Natural killer cell (primary cell): ENCODE measurements around the gene SYVN1. TPM values are rescaled to one million over a fixed set of nuclear protein-coding genes. Genes with fewer than 3 reads are reported as not detected.
A peak's percentile ranks its signal among the peaks of the same experiment; 100 is the strongest.

Experiments
- ATAC-seq, 3 donors: fragments of 150-1000 bp in 2 of 3; fragments of 200-7000 bp in 1 of 3; cut with Tn5 transposase; 1 replicate in 1 of 3; 2 replicates in 2 of 3; pipeline ENCODE4 v1.10.0; 2021; ENCODE audit warnings: mild to moderate bottlenecking in 2 of 3, moderate library complexity in 2 of 3
- DNase-seq, 2 donors: peaks; one replicate each; pipeline versions ENCODE4 v3.0.0 to v3.0.0-alpha.2; 2013 to 2021; ENCODE audit warnings: mixed read lengths in 1 of 2
- H3K27ac ChIP-seq: one replicate; pipeline ENCODE4 v1.5.1; 2013; ENCODE audit warnings: mild to moderate bottlenecking, low read length
- H3K27me3 ChIP-seq: one replicate; pipeline ENCODE4 v1.6.1; 2013; ENCODE audit warnings: low read length; ENCODE audit not compliant: control insufficient read depth, insufficient read depth
- H3K36me3 ChIP-seq: one replicate; pipeline ENCODE4 v1.6.1; 2013; ENCODE audit warnings: low read length; ENCODE audit not compliant: control insufficient read depth, insufficient read depth
- H3K4me1 ChIP-seq: one replicate; pipeline ENCODE4 v1.6.1; 2013; ENCODE audit warnings: low read length; ENCODE audit not compliant: control insufficient read depth, insufficient read depth
- H3K4me3 ChIP-seq: one replicate; pipeline ENCODE4 v1.5.1; 2013; ENCODE audit warnings: low read length
- H3K9me3 ChIP-seq: one replicate; pipeline ENCODE4 v1.6.1; 2013; ENCODE audit warnings: low read length; ENCODE audit not compliant: control insufficient read depth, insufficient read depth
- H3K27ac Mint-ChIP-seq, 2 donors: one replicate each; pipeline ENCODE4 v1.8.0; 2022; ENCODE audit warnings: mild to moderate bottlenecking in 2 of 2, mixed read lengths in 2 of 2, moderate library complexity in 1 of 2
- H3K27me3 Mint-ChIP-seq, 2 donors: one replicate each; pipeline ENCODE4 v1.8.0; 2022; ENCODE audit warnings: low read depth in 2 of 2, mixed read lengths in 2 of 2
- H3K36me3 Mint-ChIP-seq: one replicate; pipeline ENCODE4 v1.8.0; 2022; ENCODE audit warnings: mixed read lengths
- H3K4me1 Mint-ChIP-seq, 2 donors: one replicate each; pipeline ENCODE4 v1.8.0; 2022; ENCODE audit warnings: mixed read lengths in 2 of 2
- H3K4me3 Mint-ChIP-seq: one replicate; pipeline ENCODE4 v1.8.0; 2022; ENCODE audit warnings: mild to moderate bottlenecking, moderate library complexity, mixed read lengths
- H3K9me3 Mint-ChIP-seq, 2 donors: one replicate each; pipeline ENCODE4 v1.8.0; 2022; ENCODE audit warnings: mixed read lengths in 2 of 2
- CTCF ChIP-seq: fragments of 200-600 bp; IDR thresholded peaks from one replicate; pipeline ENCODE4 v1.8.0; 2022; ENCODE audit warnings: antibody characterized with exemption
- WGBS: methylation state at CpG from one replicate; pipeline ENCODE4 v1.1.7; 2013; ENCODE audit warnings: missing lambda C conversion rate; ENCODE audit not compliant: insufficient coverage; 5-methylcytosine and 5-hydroxymethylcytosine counted together
- intact Hi-C: fragments of 100-400 bp; cut with micrococcal nuclease; formaldehyde crosslinking; loops from one replicate; pipeline ENCODE4 v1.14.2; 2022
- total RNA-seq, 4 donors: library from RNA; stranded (reverse); fragments of 120-200 nt in 1 of 4; gene quantifications; one replicate each; pipeline versions ENCODE4 v1.2.3 to v1.2.4, GENCODE V29; 2013 to 2022

SYVN1 gene
- total RNA-seq, 3 donors from 2014 or later (not counting 1 experiment from before 2014, with no cell fraction given): 72.9 to 109 (median 90.2) TPM

- H3K9me3 ChIP-seq: no peaks in the 10 kb centered on the region
- 54% methylated on average over 23 of the region's 23 CpGs for WGBS
- peak overlapping the region; percentile 81 for H3K4me3 ChIP-seq
- DNase-seq (no peak), ATAC-seq (peak in 1 of 3 donors; percentile 15)
- H3K4me3 Mint-ChIP-seq: peak overlapping the region; percentile 94
- no peaks in the 10 kb centered on the region for H3K27me3 Mint-ChIP-seq
- H3K27ac Mint-ChIP-seq: peak overlapping the region; percentile 98 to 100
- intact Hi-C loops: loop anchor here (1.0 to 10.0 kb wide), 4 partner anchors 12 to 1260 kb away; partner anchors contain the start of genes B4GAT1, BRMS1, FAU and MRPL49
- H3K4me1 ChIP-seq: peaks cover 16% of the 10 kb centered on the region
- peaks cover 36% of the 10 kb centered on the region for H3K36me3 ChIP-seq
- no peaks in the 10 kb centered on the region for H3K27me3 ChIP-seq
- no peaks in the 10 kb centered on the region for H3K9me3 Mint-ChIP-seq
- peaks cover 7% of the 10 kb centered on the region for H3K36me3 Mint-ChIP-seq
- TF ChIP-seq CTCF: no peak
- peaks cover 27 to 31% of the 10 kb centered on the region in 2 donors for H3K4me1 Mint-ChIP-seq
- peak overlapping the region; percentile 96 for H3K27ac ChIP-seq
These were observed 49.5 kb downstream of the SYVN1 start for GRCh38 chr11:65084598-65085375.

- Mint-ChIP-seq H3K27ac (peak within 1 kb of the TSS; percentile 98 to 100), H3K27me3 (no peaks in the 10 kb centered on the region), H3K4me1 (peaks cover 27 to 31% of the 10 kb centered on the region in 2 donors), H3K9me3 (no peaks in the 10 kb centered on the region), H3K4me3 (peak within 1 kb of the TSS; percentile 94), H3K36me3 (peaks cover 6% of the 10 kb centered on the region)
- ATAC-seq (peak; percentile 90 to 93 (median 92)), DNase-seq (peak; percentile 98 to 99)
- under 1% methylated on average over 79 of the region's 79 CpGs for WGBS
- no peaks in the 10 kb centered on the region for H3K9me3 ChIP-seq
- intact Hi-C loops: loop anchor here (1.0 to 10.0 kb wide), 4 partner anchors 12 to 1261 kb away; partner anchors contain the start of genes B4GAT1, BRMS1, FAU and MRPL49
- TF ChIP-seq CTCF: no peak
- H3K36me3 ChIP-seq: peaks cover 29% of the 10 kb centered on the region
- H3K4me1 ChIP-seq: peaks cover 16% of the 10 kb centered on the region
- H3K27me3 ChIP-seq: no peaks in the 10 kb centered on the region
- H3K4me3 ChIP-seq: peak within 1 kb of the TSS; percentile 81
- peak within 1 kb of the TSS; percentile 96 for H3K27ac ChIP-seq
These were observed 50.3 kb downstream of the SYVN1 start, which contains the start of the genes CDCA5 and ZFPL1 for GRCh38 chr11:65083834-65084597. TSS of gene CDCA5 (minus strand) at chr11:65084040. CDS start at chr11:65083978, 62 bp downstream. TSS of gene ZFPL1 (plus strand) at chr11:65084222. CDS start at chr11:65084699, 477 bp downstream.

GRCh38 chr11:65083134-65083833 lies 51.0 kb downstream of the SYVN1 start:
- peaks cover 16% of the 10 kb centered on the region for H3K4me1 ChIP-seq
- DNase-seq (no peak), ATAC-seq (no peak)
- H3K36me3 ChIP-seq: peaks cover 23% of the 10 kb centered on the region
- no peaks in the 10 kb centered on the region for H3K36me3 Mint-ChIP-seq
- intact Hi-C loops: loop anchor here (10.0 kb wide), 1 partner anchor 1262 kb away; the partner anchor contains the start of genes B4GAT1 and BRMS1
- 9% methylated on average over 13 of the region's 13 CpGs for WGBS
- no peaks in the 10 kb centered on the region for H3K27me3 Mint-ChIP-seq
- H3K27ac Mint-ChIP-seq: peak overlapping the region; percentile 98 to 100
- H3K4me3 ChIP-seq: peak overlapping the region; percentile 81
- no peaks in the 10 kb centered on the region for H3K27me3 ChIP-seq
- no peak for TF ChIP-seq CTCF
- H3K9me3 Mint-ChIP-seq: no peaks in the 10 kb centered on the region
- H3K27ac ChIP-seq: peak overlapping the region; percentile 96
- no peaks in the 10 kb centered on the region for H3K9me3 ChIP-seq
- H3K4me1 Mint-ChIP-seq: peaks cover 27 to 31% of the 10 kb centered on the region in 2 donors
- peak overlapping the region; percentile 94 for H3K4me3 Mint-ChIP-seq
